Renal cortical epithelial cell (primary cell): ENCODE data around the gene MEGF10. TPM values are rescaled to one million over a fixed set of nuclear protein-coding genes. Genes with fewer than 3 reads are reported as not detected.
"Not testable (repeated sequence)": the region's sequence is repeated elsewhere in the genome, so short reads cannot be mapped to it uniquely, and the experiment has no call there.

Source experiments
- DNase-seq: peaks from one replicate; pipeline ENCODE4 v3.0.0-alpha.2; 2011; ENCODE audit warnings: low read depth
- total RNA-seq: library from RNA; depleted of rRNA; stranded (reverse); fragments of >200 nt; gene quantifications from 2 replicates; pipeline ENCODE4 v1.2.3, GENCODE V29; 2014

Gene MEGF10
- total RNA-seq, 1 donor from 2014 or later: 0.10 TPM

GRCh38 chr5:127298036-127298429 is 7.4 kb downstream of the MEGF10 start:
- DNase-seq: no peak

DNA sequence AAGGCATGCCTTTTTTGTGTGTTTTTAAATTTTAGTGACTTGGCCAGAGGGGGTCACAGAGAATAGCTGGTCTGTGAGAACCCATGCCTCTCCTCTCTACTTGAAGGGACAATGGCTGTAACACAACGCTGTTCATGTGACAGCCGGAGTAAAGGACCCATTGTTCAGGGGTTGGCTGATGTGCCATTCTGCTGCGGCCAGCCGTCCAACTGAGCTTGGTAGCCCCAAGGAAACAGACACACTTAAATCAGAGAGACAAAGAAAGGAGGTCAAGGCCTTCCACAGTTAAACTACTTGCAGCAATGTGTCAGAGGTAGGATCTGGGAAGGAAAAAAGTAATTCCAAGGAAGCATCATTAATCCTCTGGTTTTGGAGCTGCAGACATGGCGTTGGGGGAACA is 8.1 kb downstream of the MEGF10 start:
- DNase-seq: no peak

DNA sequence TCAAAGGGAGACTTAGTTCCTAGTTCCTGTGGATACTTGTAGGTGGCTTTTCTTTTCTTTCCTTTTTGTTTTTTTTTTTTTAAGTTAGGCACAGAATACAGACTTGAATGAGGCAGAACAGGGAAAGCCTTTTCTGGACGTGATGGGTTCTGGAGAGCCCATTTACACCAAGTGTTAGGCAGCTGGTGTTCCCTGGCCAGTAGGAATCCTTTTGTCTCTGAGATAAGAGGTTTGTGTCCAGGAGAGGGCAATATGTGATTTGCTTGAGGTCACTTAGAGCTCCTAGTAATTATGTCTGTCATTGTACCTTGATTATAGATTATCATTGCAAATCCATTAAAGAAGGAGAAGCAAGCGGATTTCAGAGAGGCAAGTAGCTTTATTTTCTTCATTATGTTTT is 9.1 kb downstream of the MEGF10 start:
- no peak for DNase-seq

DNA sequence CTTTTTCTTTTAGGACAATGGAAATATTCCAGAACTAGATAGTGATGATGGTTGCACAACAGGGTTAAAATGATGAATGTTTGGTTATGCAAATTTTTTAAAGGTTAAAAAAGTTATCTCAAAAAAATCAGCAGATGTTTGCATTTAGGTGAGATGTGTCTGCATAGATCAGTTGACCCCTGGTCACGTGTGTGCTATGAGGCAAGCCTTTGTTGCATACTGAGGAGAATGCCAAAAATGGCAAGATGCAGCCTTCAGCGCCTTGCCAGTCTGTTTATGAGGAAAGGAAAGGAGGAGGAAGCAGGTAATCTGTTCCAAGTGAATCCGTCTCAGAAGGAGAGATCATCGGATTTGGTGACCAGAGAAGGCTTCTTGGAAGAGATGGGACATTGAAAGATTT is 11.9 kb downstream of the MEGF10 start:
- no peak for DNase-seq

GRCh38 chr5:127303404-127303803 is 12.8 kb downstream of the MEGF10 start:
- no peak for DNase-seq

DNA sequence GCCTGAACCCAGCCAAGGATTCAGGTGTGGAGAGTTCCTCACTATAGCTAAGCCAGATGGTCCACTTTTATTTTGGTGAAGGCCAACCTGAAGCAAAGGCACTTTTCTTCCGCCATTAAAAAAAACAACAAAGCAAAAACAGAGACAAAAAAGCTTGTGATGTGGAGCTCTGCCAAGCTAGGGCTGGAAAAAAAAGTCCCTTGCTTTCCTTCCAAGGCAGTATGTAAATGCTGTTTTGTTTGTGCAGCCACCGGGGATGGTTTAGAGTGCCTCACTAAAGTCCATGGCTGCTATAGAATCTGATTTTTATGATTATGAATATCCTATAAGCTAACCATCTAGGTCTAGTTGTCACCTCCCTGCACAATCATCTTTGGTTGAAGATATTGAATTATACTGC is 14.9 kb downstream of the MEGF10 start:
- DNase-seq: no peak

- no peak for DNase-seq
These were observed 15.4 kb downstream of the MEGF10 start for GRCh38 chr5:127306036-127306435.

- peak; percentile 19 for DNase-seq
These were observed 16.1 kb downstream of the MEGF10 start for GRCh38 chr5:127306647-127307046.

GRCh38 chr5:127307868-127308267 is 17.3 kb downstream of the MEGF10 start:
- DNase-seq: no peak

DNA sequence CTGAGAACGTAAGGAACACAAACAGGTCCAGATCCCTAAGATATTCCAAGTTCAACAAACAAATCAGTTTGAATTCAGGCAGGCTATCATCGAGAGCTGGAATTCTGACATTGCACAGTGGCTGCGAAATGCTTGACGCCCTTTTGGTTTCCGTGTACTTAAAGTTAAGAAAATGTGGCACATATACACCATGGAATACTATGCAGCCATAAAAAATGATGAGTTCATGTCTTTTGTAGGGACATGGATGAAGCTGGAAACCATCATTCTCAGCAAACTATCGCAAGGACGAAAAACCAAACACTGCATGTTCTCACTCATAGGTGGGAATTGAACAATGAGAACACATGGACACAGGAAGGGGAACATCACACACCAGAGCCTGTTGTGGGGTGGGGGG is 17.7 kb downstream of the MEGF10 start:
- not testable (repeated sequence) for DNase-seq

- no peak for DNase-seq
These were observed 18.3 kb downstream of the MEGF10 start for GRCh38 chr5:127308945-127309344.

- no peak for DNase-seq
These were observed 20.8 kb downstream of the MEGF10 start for GRCh38 chr5:127311349-127311748.

GRCh38 chr5:127311781-127312525 is 21.4 kb downstream of the MEGF10 start:
- DNase-seq: no peak

GRCh38 chr5:127313379-127313778 is 22.8 kb downstream of the MEGF10 start:
- DNase-seq: no peak

GRCh38 chr5:127313847-127314473 is 23.4 kb downstream of the MEGF10 start:
- no peak for DNase-seq

- no peak for DNase-seq
These were observed 25.4 kb downstream of the MEGF10 start for GRCh38 chr5:127316011-127316410.

DNA sequence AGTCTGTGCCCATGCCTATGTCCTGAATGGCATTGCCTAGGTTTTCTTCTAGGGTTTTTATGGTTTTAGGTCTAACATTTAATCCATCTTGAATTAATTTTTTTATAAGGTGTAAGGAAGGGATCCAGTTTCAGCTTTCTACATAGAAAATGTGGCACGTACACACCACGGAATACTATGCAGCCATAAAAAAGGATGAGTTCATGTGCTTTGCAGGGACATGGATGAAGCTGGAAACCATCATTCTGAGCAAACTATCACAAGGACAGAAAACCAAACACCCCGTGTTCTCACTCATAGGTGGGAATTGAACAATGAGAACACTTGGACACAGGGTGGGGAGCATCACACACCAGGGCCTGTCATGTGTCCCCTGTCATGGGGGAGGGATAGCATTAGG is 26.8 kb downstream of the MEGF10 start:
- DNase-seq: not testable (repeated sequence)

DNA sequence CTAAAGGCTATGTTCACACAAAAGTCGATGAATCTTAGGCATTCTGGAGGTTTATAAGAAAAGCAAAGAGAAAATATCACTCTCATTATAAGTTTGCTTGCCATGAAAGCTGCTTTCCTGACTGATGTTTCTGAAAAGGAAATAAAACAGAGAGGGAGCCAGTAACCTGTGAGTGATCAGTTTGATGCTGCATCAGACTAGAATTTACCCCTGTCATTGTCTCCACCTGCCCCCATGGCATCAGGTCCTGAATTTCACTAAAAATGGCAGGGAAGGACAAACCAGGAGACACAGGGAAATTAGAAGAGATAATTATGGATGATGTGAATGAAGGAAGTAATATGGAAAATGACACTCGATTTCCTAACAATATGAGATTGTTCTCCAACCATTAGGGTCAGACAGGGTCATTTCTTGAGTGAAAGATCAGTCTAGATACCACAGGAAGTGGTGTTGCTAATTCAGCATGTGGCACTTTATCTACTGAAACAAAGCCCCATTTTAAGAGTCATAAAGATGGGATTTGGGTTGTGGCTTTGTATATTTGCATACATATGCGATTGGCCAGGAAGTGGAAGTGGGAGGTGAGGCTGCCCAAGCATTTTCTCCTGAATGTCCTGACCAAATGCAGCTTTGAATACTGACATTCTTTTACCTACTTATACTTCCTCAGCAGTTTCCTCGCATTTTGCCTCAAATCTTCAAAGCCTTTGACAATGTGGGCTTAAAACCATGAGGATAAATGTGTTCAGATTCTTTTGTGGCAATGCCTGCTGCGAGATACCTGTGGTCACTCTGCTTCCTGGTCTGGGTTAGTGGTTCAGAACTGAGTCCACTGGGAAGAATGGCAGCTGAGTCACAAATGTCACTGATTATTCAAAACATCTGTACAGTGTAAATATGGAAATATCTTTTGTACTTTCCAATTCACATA is 29.7 kb downstream of the MEGF10 start:
- DNase-seq: peak; percentile 48

GRCh38 chr5:127321465-127321864 is 30.9 kb downstream of the MEGF10 start:
- DNase-seq: no peak

GRCh38 chr5:127322403-127322802 is 31.8 kb downstream of the MEGF10 start:
- no peak for DNase-seq

DNA sequence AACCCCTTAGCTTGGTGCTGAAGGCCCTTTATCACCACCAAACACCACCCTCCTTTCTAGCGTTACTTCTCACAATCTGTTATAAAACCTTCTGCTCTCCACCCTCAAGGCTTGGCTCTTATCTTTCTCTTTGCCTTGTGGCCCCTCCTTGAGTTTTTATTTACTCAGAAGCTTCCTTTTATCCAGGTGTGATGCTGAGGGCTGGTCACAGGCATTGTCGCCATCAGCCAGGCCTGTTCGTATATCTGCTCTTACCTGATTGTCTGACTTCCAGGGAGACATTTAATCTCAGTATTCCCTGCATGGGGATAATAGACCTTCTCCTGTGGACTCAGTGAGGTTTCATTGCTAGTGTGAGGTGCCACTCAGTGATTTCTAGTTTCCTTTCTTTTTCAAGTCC is 34.2 kb downstream of the MEGF10 start:
- no peak for DNase-seq

DNA sequence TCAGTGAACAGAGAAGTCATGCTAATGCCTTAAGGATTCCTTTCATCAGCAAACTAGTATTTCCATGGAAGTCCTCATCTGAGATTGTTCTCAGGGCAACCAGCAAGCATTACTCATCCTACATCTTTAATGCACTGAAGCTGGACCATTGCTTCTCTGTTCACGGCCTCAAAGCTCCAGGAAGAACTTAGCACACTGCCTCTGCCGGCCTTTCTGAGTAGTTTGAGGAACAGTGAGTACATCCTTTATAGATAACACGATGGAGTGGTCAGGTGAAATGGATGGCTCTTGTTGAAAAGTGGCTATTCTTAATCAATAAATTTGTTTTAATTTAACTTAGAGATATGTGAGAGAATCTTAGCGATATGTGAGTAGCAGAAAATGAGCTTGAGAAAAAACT is 35.8 kb downstream of the MEGF10 start:
- DNase-seq: no peak
